Hepatocyte (in vitro differentiated cells): ENCODE data around the gene RIPK4. TPM values are rescaled to one million over a fixed set of nuclear protein-coding genes. Genes with fewer than 3 reads are reported as not detected.

ENCODE experiments used
- DNase-seq: peaks from one replicate; pipeline ENCODE4 v3.0.0-alpha.2; 2016; ENCODE audit warnings: low spot score
- H2AFZ ChIP-seq: fragments of 200-600 bp; sonication (generic); 2 replicates; pipeline ENCODE4 v1.6.0; 2016; ENCODE audit warnings: antibody characterized with exemption, mild to moderate bottlenecking
- H3K27ac ChIP-seq: fragments of 200-600 bp; sonication (generic); 2 replicates; pipeline ENCODE4 v1.5.1; 2016; ENCODE audit warnings: mild to moderate bottlenecking
- H3K27me3 ChIP-seq: fragments of 200-600 bp; sonication (generic); 2 replicates; pipeline ENCODE4 v1.6.1; 2016
- H3K36me3 ChIP-seq: fragments of 200-600 bp; sonication (generic); replicated peaks from 2 replicates; pipeline ENCODE4 v1.5.1; 2016; ENCODE audit warnings: low read depth; ENCODE audit not compliant: insufficient read depth
- H3K4me1 ChIP-seq: fragments of 200-600 bp; sonication (generic); 2 replicates; pipeline ENCODE4 v1.5.1; 2016; ENCODE audit warnings: mild to moderate bottlenecking, moderate library complexity; ENCODE audit not compliant: insufficient read depth
- H3K4me2 ChIP-seq: fragments of 200-600 bp; sonication (generic); 2 replicates; pipeline ENCODE4 v1.6.0; 2016
- H3K4me3 ChIP-seq: fragments of 200-600 bp; sonication (generic); 2 replicates; pipeline ENCODE4 v1.5.1; 2016; ENCODE audit warnings: mild to moderate bottlenecking
- H3K79me2 ChIP-seq: fragments of 200-600 bp; sonication (generic); 2 replicates; pipeline ENCODE4 v1.6.0; 2017; ENCODE audit warnings: mild to moderate bottlenecking
- H3K9me2 ChIP-seq: fragments of 200-600 bp; sonication (generic); replicated peaks from 2 replicates; pipeline ENCODE4 v1.6.0; 2017; ENCODE audit warnings: mild to moderate bottlenecking; ENCODE audit not compliant: insufficient read depth
- H3K9me3 ChIP-seq: fragments of 200-600 bp; sonication (generic); 2 replicates; pipeline ENCODE4 v1.5.1; 2016; ENCODE audit warnings: low read depth, mild to moderate bottlenecking
- H4K20me1 ChIP-seq: fragments of 200-600 bp; sonication (generic); 2 replicates; pipeline ENCODE4 v1.6.0; 2016; ENCODE audit warnings: mild to moderate bottlenecking; ENCODE audit not compliant: insufficient read depth, poor library complexity, severe bottlenecking
- EZH2 ChIP-seq: fragments of 200-600 bp; sonication (generic); IDR thresholded peaks from 2 replicates; pipeline ENCODE4 v1.6.1; 2016; ENCODE audit warnings: antibody characterized with exemption, mild to moderate bottlenecking, borderline replicate concordance
- EZH2phosphoT487 ChIP-seq: fragments of 200-600 bp; sonication (generic); IDR thresholded peaks from one replicate; pipeline ENCODE4 v1.6.1; 2018; ENCODE audit warnings: antibody characterized with exemption, mild to moderate bottlenecking, low read depth, moderate library complexity; ENCODE audit not compliant: unreplicated experiment, severe bottlenecking
- WGBS: methylation state at CpG from one replicate; pipeline ENCODE4 v1.1.6; 2016; ENCODE audit warnings: low lambda C conversion rate; ENCODE audit errors: missing lambda C conversion rate; 5-methylcytosine and 5-hydroxymethylcytosine counted together
- polyA plus RNA-seq: library from polyadenylated mRNA; unstranded; fragments of >200 nt; fragmentation: Nextera tagmentation; extraction: Ambion mirVana; gene quantifications from 2 replicates; pipeline ENCODE4 v1.2.1, GENCODE V29; 2016
- total RNA-seq: library from RNA; depleted of rRNA; stranded (reverse); fragments of >200 nt; gene quantifications from 2 replicates; pipeline ENCODE4 v1.2.3, GENCODE V29; 2014
- TF ChIP-seq, protein P1 (sequence below): fragments of 200-600 bp; sonication (generic); IDR thresholded peaks from 2 replicates; pipeline ENCODE4 v1.5.1; 2016; ENCODE audit warnings: antibody characterized with exemption, mild to moderate bottlenecking; ENCODE audit not compliant: poor library complexity

Gene RIPK4
- total and polyA plus RNA-seq, 2 experiments from 2014 or later, result 28.1 to 32.8 TPM

DNA sequence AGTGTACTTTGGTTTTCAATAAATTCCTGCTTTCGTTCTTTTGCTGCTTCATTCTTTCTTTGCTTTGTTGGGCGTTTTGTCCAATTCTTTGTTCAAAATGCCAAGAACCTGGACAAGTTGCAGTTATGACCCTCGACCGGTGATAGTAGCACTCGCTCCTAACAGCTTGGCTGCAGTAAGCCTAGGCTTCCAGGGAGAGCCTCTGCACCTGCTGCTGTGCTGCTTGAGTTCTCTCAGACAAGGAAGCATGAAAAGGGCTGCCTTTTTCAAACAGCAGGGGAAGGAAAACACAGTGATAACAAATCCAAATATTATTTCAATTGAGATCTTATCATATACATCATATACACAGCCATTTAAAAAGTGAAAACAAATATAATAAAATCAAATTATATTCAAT lies 12.8 kb upstream of the RIPK4 start:
- peaks cover 27% of the 10 kb centered on the region for H3K4me1 ChIP-seq
- no peaks in the 10 kb centered on the region for H4K20me1 ChIP-seq
- 53% methylated on average over 5 of the region's 5 CpGs for WGBS
- peak overlapping the region; percentile 51 for H3K4me2 ChIP-seq
- no peaks in the 10 kb centered on the region for H3K36me3 ChIP-seq
- H3K9me2 ChIP-seq, result no peaks in the 10 kb centered on the region
- peak overlapping the region; percentile 6 for H3K27ac ChIP-seq
- no peak for DNase-seq
- no peak overlapping the region for H3K4me3 ChIP-seq
- TF ChIP-seq, protein P1, sequence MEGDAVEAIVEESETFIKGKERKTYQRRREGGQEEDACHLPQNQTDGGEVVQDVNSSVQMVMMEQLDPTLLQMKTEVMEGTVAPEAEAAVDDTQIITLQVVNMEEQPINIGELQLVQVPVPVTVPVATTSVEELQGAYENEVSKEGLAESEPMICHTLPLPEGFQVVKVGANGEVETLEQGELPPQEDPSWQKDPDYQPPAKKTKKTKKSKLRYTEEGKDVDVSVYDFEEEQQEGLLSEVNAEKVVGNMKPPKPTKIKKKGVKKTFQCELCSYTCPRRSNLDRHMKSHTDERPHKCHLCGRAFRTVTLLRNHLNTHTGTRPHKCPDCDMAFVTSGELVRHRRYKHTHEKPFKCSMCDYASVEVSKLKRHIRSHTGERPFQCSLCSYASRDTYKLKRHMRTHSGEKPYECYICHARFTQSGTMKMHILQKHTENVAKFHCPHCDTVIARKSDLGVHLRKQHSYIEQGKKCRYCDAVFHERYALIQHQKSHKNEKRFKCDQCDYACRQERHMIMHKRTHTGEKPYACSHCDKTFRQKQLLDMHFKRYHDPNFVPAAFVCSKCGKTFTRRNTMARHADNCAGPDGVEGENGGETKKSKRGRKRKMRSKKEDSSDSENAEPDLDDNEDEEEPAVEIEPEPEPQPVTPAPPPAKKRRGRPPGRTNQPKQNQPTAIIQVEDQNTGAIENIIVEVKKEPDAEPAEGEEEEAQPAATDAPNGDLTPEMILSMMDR, result no peak
- no peak for TF ChIP-seq EZH2phosphoT487
- TF ChIP-seq EZH2, result no peak
- H2AFZ ChIP-seq, result no peak overlapping the region
- H3K79me2 ChIP-seq, result no peaks in the 10 kb centered on the region
- H3K9me3 ChIP-seq, result no peaks in the 10 kb centered on the region
- H3K27me3 ChIP-seq, result no peaks in the 10 kb centered on the region

DNA sequence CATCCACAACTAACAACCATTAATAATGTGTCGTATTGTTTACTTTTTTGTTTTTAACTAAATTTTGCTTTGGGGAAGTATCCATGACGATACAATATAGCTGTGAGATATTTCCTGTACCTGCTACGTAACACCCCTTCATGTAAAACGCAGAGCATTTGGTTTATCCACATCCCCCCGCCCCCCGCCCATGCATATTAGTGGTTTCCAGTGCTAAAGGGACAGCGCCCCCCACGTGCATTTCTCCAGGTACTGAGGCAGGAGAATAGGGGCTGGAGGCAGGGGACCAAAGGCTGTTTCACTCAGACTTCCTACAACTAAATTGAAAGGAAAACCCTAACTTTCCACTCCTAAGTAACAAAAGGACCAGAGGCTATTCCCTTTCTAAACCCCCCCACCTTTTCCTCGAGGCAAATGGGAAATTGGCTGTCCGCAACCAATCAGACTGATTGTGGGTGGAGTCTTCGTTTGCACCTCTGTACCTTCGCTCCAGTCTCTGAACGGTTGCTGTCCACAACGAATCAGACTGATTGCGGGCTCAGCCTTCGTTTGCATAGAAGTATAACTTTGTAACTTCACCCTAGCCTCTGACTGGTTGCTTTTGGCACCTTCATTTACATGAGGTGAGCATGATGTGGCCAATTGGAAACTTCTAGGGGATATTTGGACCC lies 12.2 kb upstream of the RIPK4 start:
- Histone ChIP-seq H3K4me2 (peak overlapping the region; percentile 51), H3K9me3 (no peaks in the 10 kb centered on the region), H4K20me1 (no peaks in the 10 kb centered on the region), H3K4me3 (no peak overlapping the region), H3K79me2 (no peaks in the 10 kb centered on the region), H3K9me2 (no peaks in the 10 kb centered on the region), H3K27ac (peak overlapping the region; percentile 6), H3K36me3 (no peaks in the 10 kb centered on the region), H3K4me1 (peaks cover 24% of the 10 kb centered on the region), H3K27me3 (no peaks in the 10 kb centered on the region), H2AFZ (no peak overlapping the region)
- TF ChIP-seq EZH2, result no peak
- TF ChIP-seq EZH2phosphoT487, result no peak
- TF ChIP-seq, protein P1, result no peak
- no peak for DNase-seq
- 27% methylated on average over 16 of the region's 16 CpGs for WGBS

GRCh38 chr21:41777951-41778815 lies 11.3 kb upstream of the RIPK4 start:
- Histone ChIP-seq H3K4me3 (no peak overlapping the region), H3K4me2 (peak overlapping the region; percentile 74), H2AFZ (peak overlapping the region; percentile 54), H3K79me2 (no peaks in the 10 kb centered on the region), H4K20me1 (no peaks in the 10 kb centered on the region), H3K27me3 (no peaks in the 10 kb centered on the region), H3K4me1 (peaks cover 17% of the 10 kb centered on the region), H3K36me3 (no peaks in the 10 kb centered on the region), H3K27ac (peak overlapping the region; percentile 31), H3K9me2 (no peaks in the 10 kb centered on the region), H3K9me3 (no peaks in the 10 kb centered on the region)
- peak; percentile 92 for DNase-seq
- 24% methylated on average over 40 of the region's 45 CpGs for WGBS
- TF ChIP-seq, protein P1, result peak; percentile 86
- TF ChIP-seq EZH2phosphoT487 (no peak), EZH2 (no peak)
